Trophoblast cell (in vitro differentiated cells and primary cell): Measurements from ENCODE around the gene PADI4.

Source experiments
- DNase-seq, 2 donors: peaks; one replicate each; pipeline ENCODE4 v3.0.0-alpha.2; 2016
- H2AFZ ChIP-seq: 2 replicates; pipeline ENCODE4 v1.6.1; 2013; ENCODE audit warnings: low read length, moderate library complexity, mild to moderate bottlenecking; ENCODE audit not compliant: insufficient read depth, poor library complexity
- H2AK5ac ChIP-seq: 2 replicates; pipeline ENCODE4 v1.6.1; 2013; ENCODE audit warnings: mild to moderate bottlenecking, low read length
- H2BK120ac ChIP-seq: 2 replicates; pipeline ENCODE4 v1.6.1; 2013; ENCODE audit warnings: low read length, mild to moderate bottlenecking, moderate library complexity; ENCODE audit not compliant: insufficient read depth, poor library complexity
- H2BK12ac ChIP-seq: 2 replicates; pipeline ENCODE4 v1.6.1; 2013; ENCODE audit warnings: mild to moderate bottlenecking, low read length, moderate library complexity
- H2BK5ac ChIP-seq: 2 replicates; pipeline ENCODE4 v1.6.1; 2013; ENCODE audit warnings: low read length, low read depth, moderate library complexity, mild to moderate bottlenecking; ENCODE audit not compliant: poor library complexity
- H3K14ac ChIP-seq: 2 replicates; pipeline ENCODE4 v1.6.1; 2013; ENCODE audit warnings: mild to moderate bottlenecking, low read length
- H3K18ac ChIP-seq: 2 replicates; pipeline ENCODE4 v1.6.1; 2013; ENCODE audit warnings: mild to moderate bottlenecking, low read length
- H3K23ac ChIP-seq: 2 replicates; pipeline ENCODE4 v1.6.1; 2013; ENCODE audit warnings: low read length
- H3K27ac ChIP-seq: 2 replicates; pipeline ENCODE4 v1.5.1; 2013; ENCODE audit warnings: low read depth, mild to moderate bottlenecking, inconsistent platforms, low read length, moderate library complexity
- H3K27me3 ChIP-seq: 2 replicates; pipeline ENCODE4 v1.6.1; 2013; ENCODE audit warnings: inconsistent platforms, mild to moderate bottlenecking, low read length, moderate library complexity; ENCODE audit not compliant: insufficient read depth
- H3K36me3 ChIP-seq, 2 experiments: 1 replicate in 1 of 2; 2 replicates in 1 of 2; pipeline ENCODE4 v1.6.1; 2013; ENCODE audit warnings: low read length in 2 of 2, mild to moderate bottlenecking in 2 of 2, moderate library complexity in 1 of 2; ENCODE audit not compliant: insufficient read depth in 2 of 2, control insufficient read depth in 1 of 2
- H3K4ac ChIP-seq: 2 replicates; pipeline ENCODE4 v1.6.1; 2013; ENCODE audit warnings: low read depth, mild to moderate bottlenecking, low read length, moderate library complexity
- H3K4me1 ChIP-seq, 2 experiments: 1 replicate in 1 of 2; 2 replicates in 1 of 2; pipeline ENCODE4 v1.6.1; 2013; ENCODE audit warnings: low read length in 2 of 2, mild to moderate bottlenecking in 2 of 2, moderate library complexity in 1 of 2; ENCODE audit not compliant: insufficient read depth in 2 of 2, control insufficient read depth in 1 of 2
- H3K4me2 ChIP-seq: 2 replicates; pipeline ENCODE4 v1.6.1; 2013; ENCODE audit warnings: inconsistent platforms, mild to moderate bottlenecking, low read length, moderate library complexity
- H3K4me3 ChIP-seq: 2 replicates; pipeline ENCODE4 v1.5.1; 2013; ENCODE audit warnings: mild to moderate bottlenecking, low read depth, low read length, inconsistent platforms
- H3K79me1 ChIP-seq: one replicate; pipeline ENCODE4 v1.6.1; 2013; ENCODE audit warnings: low read length
- H3K79me2 ChIP-seq: 2 replicates; pipeline ENCODE4 v1.6.1; 2013; ENCODE audit warnings: low read length, mild to moderate bottlenecking; ENCODE audit not compliant: control insufficient read depth, insufficient read depth, poor library complexity
- H3K9ac ChIP-seq: 2 replicates; pipeline ENCODE4 v1.6.1; 2013; ENCODE audit warnings: mild to moderate bottlenecking, low read length
- H3K9me3 ChIP-seq: 2 replicates; pipeline ENCODE4 v1.6.1; 2013; ENCODE audit warnings: low read depth, mild to moderate bottlenecking, control low read depth, inconsistent platforms, low read length; ENCODE audit not compliant: insufficient read depth
- H4K12ac ChIP-seq: 2 replicates; pipeline ENCODE4 v1.6.1; 2013; ENCODE audit warnings: low read depth, mild to moderate bottlenecking, low read length, moderate library complexity
- H4K8ac ChIP-seq: 2 replicates; pipeline ENCODE4 v1.6.1; 2013; ENCODE audit warnings: low read depth, mild to moderate bottlenecking, low read length, moderate library complexity
- H4K91ac ChIP-seq: one replicate; pipeline ENCODE4 v1.6.1; 2013; ENCODE audit warnings: low read depth, mild to moderate bottlenecking, low read length, moderate library complexity
- whole genome bisulfite sequencing: extraction: QIAGEN DNeasy Blood & Tissue Kit; methylation state at CpG from one replicate; pipeline ENCODE4 v1.1.7; 2013; ENCODE audit warnings: missing lambda C conversion rate; ENCODE audit not compliant: insufficient read length, insufficient coverage; ENCODE audit errors: extremely low coverage; 5-methylcytosine and 5-hydroxymethylcytosine counted together

The PADI4 gene

GRCh38 chr1:17304826-17305175 is 3.2 kb upstream of the PADI4 start:
- no peaks in the 10 kb centered on the region for H3K27me3 ChIP-seq
- no peak overlapping the region for H4K12ac ChIP-seq
- no peak overlapping the region for H2BK12ac ChIP-seq
- H3K4me2 ChIP-seq = no peak overlapping the region
- no peak overlapping the region for H3K4me3 ChIP-seq
- no peak overlapping the region for H4K8ac ChIP-seq
- no peak overlapping the region for H2AK5ac ChIP-seq
- no peaks in the 10 kb centered on the region for H3K79me2 ChIP-seq
- no peak overlapping the region for H2BK5ac ChIP-seq
- DNase-seq = no peak
- no peak overlapping the region for H3K27ac ChIP-seq
- no peak overlapping the region for H3K18ac ChIP-seq
- no peaks in the 10 kb centered on the region for H3K79me1 ChIP-seq
- H3K23ac ChIP-seq = no peak overlapping the region
- WGBS = no CpG with 5 or more reads among the region's 6 CpGs
- H3K9ac ChIP-seq = no peak overlapping the region
- no peak overlapping the region for H2AFZ ChIP-seq
- peaks cover 6% of the 10 kb centered on the region for H3K9me3 ChIP-seq
- H4K91ac ChIP-seq = no peak overlapping the region
- peaks cover 9 to 13% of the 10 kb centered on the region in 2 experiments for H3K4me1 ChIP-seq
- no peak overlapping the region for H3K4ac ChIP-seq
- H2BK120ac ChIP-seq = no peak overlapping the region
- H3K36me3 ChIP-seq = no peaks in the 10 kb centered on the region
- no peak overlapping the region for H3K14ac ChIP-seq

- Histone ChIP-seq H3K4ac (no peak overlapping the region), H2AK5ac (no peak overlapping the region), H3K4me1 (peaks cover 9 to 13% of the 10 kb centered on the region in 2 experiments), H3K23ac (no peak overlapping the region), H3K14ac (no peak overlapping the region), H4K12ac (no peak overlapping the region), H4K91ac (no peak overlapping the region), H3K4me2 (no peak overlapping the region), H3K9ac (no peak overlapping the region), H2AFZ (no peak overlapping the region), H3K79me2 (no peaks in the 10 kb centered on the region), H3K27me3 (no peaks in the 10 kb centered on the region), H3K4me3 (no peak overlapping the region), H2BK5ac (no peak overlapping the region), H3K36me3 (no peaks in the 10 kb centered on the region), H2BK12ac (no peak overlapping the region), H4K8ac (no peak overlapping the region), H2BK120ac (no peak overlapping the region), H3K9me3 (peaks cover 6% of the 10 kb centered on the region), H3K79me1 (no peaks in the 10 kb centered on the region), H3K27ac (no peak overlapping the region), H3K18ac (no peak overlapping the region)
- WGBS = no CpG with 5 or more reads among the region's 14 CpGs
- no peak for DNase-seq
Observed at GRCh38 chr1:17305576-17306095, 2.4 kb upstream of the PADI4 start.

GRCh38 chr1:17306407-17306806 is 1.6 kb upstream of the PADI4 start:
- H2AK5ac ChIP-seq = no peak overlapping the region
- no peaks in the 10 kb centered on the region for H3K27me3 ChIP-seq
- no CpG with 5 or more reads among the region's 6 CpGs for WGBS

GRCh38 chr1:17306921-17307320 is 1.1 kb upstream of the PADI4 start:
- no peak overlapping the region for H2AK5ac ChIP-seq
- H4K8ac ChIP-seq = no peak overlapping the region
- H3K4me1 ChIP-seq = peaks cover 9 to 13% of the 10 kb centered on the region in 2 experiments
- H3K14ac ChIP-seq = no peak overlapping the region
- H4K12ac ChIP-seq = no peak overlapping the region
- DNase-seq = no peak
- peaks cover 2% of the 10 kb centered on the region for H3K9me3 ChIP-seq
- H2AFZ ChIP-seq = no peak overlapping the region
- no peak overlapping the region for H3K4ac ChIP-seq
- no peak overlapping the region for H3K4me2 ChIP-seq
- H2BK120ac ChIP-seq = no peak overlapping the region
- H2BK5ac ChIP-seq = no peak overlapping the region
- no peaks in the 10 kb centered on the region for H3K79me1 ChIP-seq
- WGBS = no CpG with 5 or more reads among the region's 6 CpGs
- H3K9ac ChIP-seq = no peak overlapping the region
- H3K4me3 ChIP-seq = no peak overlapping the region
- no peak overlapping the region for H2BK12ac ChIP-seq
- no peak overlapping the region for H3K27ac ChIP-seq
- no peak overlapping the region for H3K18ac ChIP-seq
- no peaks in the 10 kb centered on the region for H3K27me3 ChIP-seq
- H4K91ac ChIP-seq = no peak overlapping the region
- H3K36me3 ChIP-seq = no peaks in the 10 kb centered on the region
- no peaks in the 10 kb centered on the region for H3K79me2 ChIP-seq
- H3K23ac ChIP-seq = no peak overlapping the region

More at GRCh38 chr1:17306407-17306806, 1.6 kb upstream of the PADI4 start:
- Histone ChIP-seq H3K36me3 (no peaks in the 10 kb centered on the region), H3K4me3 (no peak overlapping the region), H4K8ac (no peak overlapping the region), H4K12ac (no peak overlapping the region), H3K23ac (no peak overlapping the region), H3K79me1 (no peaks in the 10 kb centered on the region), H3K14ac (no peak overlapping the region), H3K9me3 (peaks cover 4% of the 10 kb centered on the region), H3K4me2 (no peak overlapping the region), H4K91ac (no peak overlapping the region), H3K18ac (no peak overlapping the region), H3K4ac (no peak overlapping the region), H2BK12ac (no peak overlapping the region), H3K27ac (no peak overlapping the region), H3K9ac (no peak overlapping the region), H2BK5ac (no peak overlapping the region), H2AFZ (no peak overlapping the region), H3K4me1 (peaks cover 9 to 13% of the 10 kb centered on the region in 2 experiments), H3K79me2 (no peaks in the 10 kb centered on the region), H2BK120ac (no peak overlapping the region)
- no peak for DNase-seq
